AG04450 (cell line): ENCODE measurements around the gene RELN. TPM values are rescaled to one million over a fixed set of nuclear protein-coding genes. Genes with fewer than 3 reads are reported as not detected.

Source experiments
- CTCF ChIA-PET: fragments of 300-600, 350-600 bp; formaldehyde crosslinking; extraction: SDS; loops from one replicate; lab custom pipeline; 2022; ENCODE audit warnings: antibody characterized with exemption, inconsistent platforms; lab: Charles Lee
- POLR2A ChIA-PET: fragments of 350-600 bp; formaldehyde crosslinking; extraction: SDS; loops from one replicate; lab custom pipeline; 2021; ENCODE audit warnings: antibody characterized with exemption, inconsistent platforms; lab: Yijun Ruan, JAX
- DNase-seq: peaks from one replicate; pipeline ENCODE4 v3.0.0-alpha.2; 2011; ENCODE audit warnings: low read depth, low spot score
- H3K27ac ChIP-seq: one replicate; pipeline ENCODE4 v1.5.1; 2012; ENCODE audit warnings: low read depth, low read length, control low read depth
- H3K27me3 ChIP-seq: one replicate; pipeline ENCODE4 v1.6.0; 2012; ENCODE audit warnings: low read length; ENCODE audit not compliant: control insufficient read depth, insufficient read depth
- H3K4me3 ChIP-seq: 2 replicates; pipeline ENCODE4 v1.5.1; 2011; ENCODE audit warnings: mild to moderate bottlenecking, low read depth, low read length, control low read depth
- H3K9me3 ChIP-seq: 2 replicates; pipeline ENCODE4 v1.5.1; 2012; ENCODE audit warnings: low read length; ENCODE audit not compliant: control insufficient read depth, insufficient read depth
- CTCF ChIP-seq: IDR thresholded peaks from 2 replicates; pipeline ENCODE4 v1.5.1; 2011; ENCODE audit warnings: low read depth, low read length, control low read depth, inconsistent platforms
- polyA plus RNA-seq: library from polyadenylated mRNA; depleted of rRNA; stranded (reverse); fragments of >200 nt; gene quantifications from 2 replicates; pipeline ENCODE4 v1.2.3, GENCODE V29; 2011

RELN gene
- polyA plus RNA-seq, 1 experiment: 7.6 TPM

GRCh38 chr7:103592844-103593243 is 396.6 kb downstream of the RELN start:
- ChIA-PET CTCF (interaction anchor here (0.6 to 2.0 kb wide), 2 partner anchors 19 to 29 kb away, joined by 3 to 11 read pairs; no protein-coding TSS in a partner anchor), POLR2A (interaction anchor here (0.7 kb wide), 1 partner anchor 223 kb away, joined by 3 read pairs; no protein-coding TSS in a partner anchor)
- Histone ChIP-seq H3K9me3 (no peaks in the 10 kb centered on the region), H3K4me3 (no peak overlapping the region), H3K27me3 (no peaks in the 10 kb centered on the region), H3K27ac (no peak overlapping the region)
- no peak for DNase-seq
- TF ChIP-seq CTCF: no peak

- ChIA-PET CTCF (interaction anchor here (0.6 to 2.0 kb wide), 2 partner anchors 18 to 30 kb away, joined by 3 to 11 read pairs; no protein-coding TSS in a partner anchor), POLR2A (interaction anchor here (0.7 kb wide), 1 partner anchor 224 kb away, joined by 3 read pairs; no protein-coding TSS in a partner anchor)
- no peak for TF ChIP-seq CTCF
- DNase-seq: no peak
- Histone ChIP-seq H3K27ac (no peak overlapping the region), H3K4me3 (no peak overlapping the region), H3K27me3 (no peaks in the 10 kb centered on the region), H3K9me3 (no peaks in the 10 kb centered on the region)
These were observed 397.3 kb downstream of the RELN start for GRCh38 chr7:103592187-103592586.

GRCh38 chr7:103580031-103580430 is 409.4 kb downstream of the RELN start:
- no peak overlapping the region for H3K4me3 ChIP-seq
- no peak overlapping the region for H3K27ac ChIP-seq
- H3K27me3 ChIP-seq: no peaks in the 10 kb centered on the region
- H3K9me3 ChIP-seq: no peaks in the 10 kb centered on the region
- no peak for TF ChIP-seq CTCF
- ChIA-PET CTCF (no interaction called here), POLR2A (no interaction called here)
- DNase-seq: no peak

- no peak for TF ChIP-seq CTCF
- H3K27me3 ChIP-seq: no peaks in the 10 kb centered on the region
- no peaks in the 10 kb centered on the region for H3K9me3 ChIP-seq
- DNase-seq: no peak
- H3K4me3 ChIP-seq: no peak overlapping the region
- ChIA-PET POLR2A (no interaction called here), CTCF (interaction anchor here (0.6 to 1.2 kb wide), 2 partner anchors 176 to 352 kb away, joined by 3 to 5 read pairs; no protein-coding TSS in a partner anchor)
- H3K27ac ChIP-seq: no peak overlapping the region
These were observed 412.4 kb downstream of the RELN start for GRCh38 chr7:103577059-103577458.

GRCh38 chr7:103576641-103577040 is 412.8 kb downstream of the RELN start:
- ChIA-PET CTCF (interaction anchor here (0.6 kb wide), 1 partner anchor 353 kb away, joined by 5 read pairs; no protein-coding TSS in a partner anchor), POLR2A (no interaction called here)
- Histone ChIP-seq H3K27me3 (no peaks in the 10 kb centered on the region), H3K4me3 (no peak overlapping the region), H3K27ac (no peak overlapping the region), H3K9me3 (no peaks in the 10 kb centered on the region)
- DNase-seq: no peak
- TF ChIP-seq CTCF: no peak
